HG03159 (cell line): ENCODE data around the gene SDR39U1.

Experiments used
- ATAC-seq: cut with Tn5 transposase; IDR thresholded peaks from one replicate; pipeline ENCODE4 v1.9.1; 2021; ENCODE audit warnings: mild to moderate bottlenecking, moderate library complexity; ENCODE audit not compliant: unreplicated experiment

SDR39U1 gene

GRCh38 chr14:24430143-24430681 is 12.4 kb downstream of the SDR39U1 start:
- peak; percentile 44 for ATAC-seq

DNA sequence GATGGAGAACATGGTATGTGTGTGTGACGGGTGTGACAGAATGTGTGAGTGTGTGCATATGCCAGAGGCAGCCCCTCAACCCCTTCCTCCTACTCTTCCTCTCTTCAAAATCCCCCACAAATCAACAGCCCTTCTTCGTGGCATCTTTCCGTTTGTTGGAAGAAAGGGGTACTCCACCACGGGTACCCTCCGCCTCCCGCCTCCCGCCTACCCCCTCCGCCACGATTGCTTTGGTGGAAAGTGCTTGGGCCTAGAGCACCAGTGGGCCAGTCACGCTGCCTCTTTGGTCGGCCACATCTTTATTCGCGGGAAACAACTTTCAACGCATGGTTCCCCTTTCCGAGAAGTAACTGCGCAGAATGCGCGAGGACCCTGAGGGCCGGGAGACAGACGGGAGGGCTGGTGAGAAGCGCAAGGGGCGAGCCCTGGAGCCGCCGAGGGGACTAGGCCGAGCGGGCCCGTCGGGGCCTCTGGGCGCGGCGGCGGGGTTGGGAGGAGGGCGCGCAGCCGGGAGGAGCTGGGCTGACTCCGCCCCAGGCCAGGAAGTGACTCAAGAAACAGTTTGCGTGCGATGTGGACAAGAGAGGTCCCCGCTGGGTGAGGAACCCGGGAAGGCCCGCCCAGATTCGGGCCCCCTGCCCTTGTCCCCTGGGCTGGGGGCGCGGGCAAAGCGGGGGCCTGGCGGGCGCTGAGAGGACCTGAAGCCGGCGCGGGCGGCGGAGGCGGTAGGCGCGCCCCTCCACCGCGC is 13.0 kb downstream of the SDR39U1 start, which contains the start of the genes CBLN3 and KHNYN:
Gene CBLN3, minus strand, starts transcription at position 274 of the 748 bp plus-strand sequence. CDS start 614 bp downstream, outside the sequence.
Gene KHNYN, plus strand, starts transcription at position 560 of the 748 bp plus-strand sequence. CDS start 777 bp downstream, outside the sequence.
- peak; percentile 75 for ATAC-seq

DNA sequence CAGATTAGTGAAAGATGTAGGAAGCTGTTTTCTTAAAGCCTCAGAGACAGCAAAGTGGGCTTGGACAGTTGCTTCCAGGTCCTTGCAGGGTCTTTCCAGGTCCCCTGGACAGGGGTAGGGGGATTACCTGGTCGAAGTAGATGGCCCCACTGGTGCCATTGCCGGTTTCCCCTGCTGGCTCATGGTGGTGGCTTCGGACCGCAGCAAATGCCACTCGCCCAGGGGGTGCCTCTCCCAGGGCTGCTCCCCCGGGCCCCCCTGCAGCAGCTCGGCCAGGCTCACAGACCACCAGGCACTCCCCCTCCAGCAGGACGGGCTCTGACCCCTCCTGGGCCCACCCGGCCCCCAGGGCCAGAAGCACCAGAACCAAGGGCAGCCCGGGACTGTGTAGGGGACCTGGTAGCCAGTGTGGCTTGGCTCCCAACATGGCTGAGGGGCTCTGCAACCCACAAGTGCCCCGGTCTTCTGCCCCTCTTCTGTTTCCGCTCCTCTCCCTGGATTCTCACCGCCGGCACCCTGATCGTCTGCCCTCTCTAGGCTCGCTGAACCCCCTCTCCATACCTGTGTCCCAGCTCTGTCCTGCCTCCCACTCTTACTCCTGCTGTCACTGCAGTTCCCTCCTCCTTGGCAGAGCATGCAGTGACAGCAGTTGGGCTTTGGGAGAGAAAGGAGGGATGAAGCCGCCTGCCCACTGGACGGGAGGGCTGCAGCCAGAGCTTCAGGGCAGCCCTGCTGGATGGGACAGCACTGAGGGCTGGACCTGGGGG is 13.8 kb downstream of the SDR39U1 start:
- no peak for ATAC-seq

DNA sequence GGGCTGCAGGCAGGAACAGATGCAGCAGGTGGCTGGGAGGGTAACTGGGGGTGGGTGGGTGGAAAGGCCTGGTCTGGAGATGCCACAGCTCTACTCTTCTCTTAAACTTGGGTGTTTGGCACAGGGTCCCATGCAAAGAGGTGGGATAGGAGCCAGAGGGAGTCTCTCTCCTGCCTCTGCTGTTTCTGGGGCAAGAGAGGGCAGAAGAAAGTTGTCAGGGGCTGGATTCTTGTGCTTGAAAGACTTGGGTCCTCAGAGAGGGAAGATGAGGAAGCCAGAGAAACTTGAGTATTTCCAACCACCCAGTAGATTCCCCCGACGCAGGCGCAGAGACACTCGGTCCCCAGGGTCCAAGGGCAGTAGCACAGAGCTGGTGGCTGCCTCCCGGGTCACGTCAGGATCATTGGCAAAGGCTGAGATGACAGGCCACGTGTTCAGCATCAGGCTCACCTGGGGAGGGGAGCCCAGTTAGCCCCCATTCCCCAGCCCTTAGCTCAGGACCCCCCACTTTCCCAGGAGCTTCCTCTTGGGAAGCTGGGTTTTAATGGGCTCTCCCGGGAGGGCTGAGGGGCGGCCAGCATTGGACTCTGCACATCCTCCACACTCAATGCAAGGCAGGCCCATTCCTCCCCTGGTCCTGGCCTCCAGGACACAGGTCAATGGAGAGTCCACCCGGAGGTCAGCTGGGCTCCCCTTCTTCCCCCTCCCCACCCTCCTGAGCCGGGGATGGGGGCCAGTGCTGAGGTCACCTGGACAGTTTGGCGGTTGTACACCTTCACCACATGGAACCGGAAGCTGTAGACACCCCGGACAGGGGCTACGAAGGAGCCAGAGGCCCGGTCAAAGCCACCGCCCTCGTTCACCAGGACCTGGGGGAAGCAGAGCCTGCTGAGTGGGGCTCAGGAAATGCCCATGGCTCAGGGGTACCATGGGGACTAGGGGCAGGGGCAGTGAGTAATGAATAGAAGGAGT is 14.8 kb downstream of the SDR39U1 start:
- ATAC-seq = no peak

DNA sequence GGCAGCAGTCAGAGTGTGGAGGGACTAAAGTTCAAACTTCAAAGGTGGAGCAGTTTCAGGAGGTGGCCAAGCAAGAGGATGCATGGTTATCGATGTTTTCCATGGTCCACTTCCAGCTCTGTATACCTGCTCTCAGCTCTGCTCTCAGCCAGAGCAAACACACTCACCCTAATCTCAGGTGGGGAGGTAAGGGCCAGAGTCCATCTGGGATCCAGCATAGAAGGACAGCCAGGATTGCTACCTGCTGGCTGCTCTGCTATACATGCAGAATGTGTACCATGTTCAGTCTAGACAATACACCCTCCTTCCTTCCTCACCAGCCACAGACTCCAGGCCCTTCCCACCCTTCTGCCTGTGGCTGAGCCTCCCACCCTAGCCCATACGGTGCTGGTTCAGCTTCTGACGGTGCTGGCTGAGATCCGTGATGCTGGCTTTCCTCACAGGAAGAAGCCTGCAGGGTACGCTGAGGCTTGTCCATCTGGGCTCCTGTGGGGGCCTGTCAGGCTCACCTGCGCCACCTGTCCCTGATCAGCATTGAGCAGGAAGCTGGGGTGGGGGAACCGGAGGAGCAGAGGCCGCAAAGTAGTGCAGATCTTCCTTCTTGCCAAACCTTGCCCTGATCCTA is 15.6 kb downstream of the SDR39U1 start:
- ATAC-seq = no peak

- no peak for ATAC-seq
Observed at GRCh38 chr14:24426150-24426911, 16.2 kb downstream of the SDR39U1 start.

GRCh38 chr14:24425704-24426103 is 16.9 kb downstream of the SDR39U1 start:
- ATAC-seq = no peak

- ATAC-seq = no peak
Observed at GRCh38 chr14:24422694-24423601, 19.6 kb downstream of the SDR39U1 start.

DNA sequence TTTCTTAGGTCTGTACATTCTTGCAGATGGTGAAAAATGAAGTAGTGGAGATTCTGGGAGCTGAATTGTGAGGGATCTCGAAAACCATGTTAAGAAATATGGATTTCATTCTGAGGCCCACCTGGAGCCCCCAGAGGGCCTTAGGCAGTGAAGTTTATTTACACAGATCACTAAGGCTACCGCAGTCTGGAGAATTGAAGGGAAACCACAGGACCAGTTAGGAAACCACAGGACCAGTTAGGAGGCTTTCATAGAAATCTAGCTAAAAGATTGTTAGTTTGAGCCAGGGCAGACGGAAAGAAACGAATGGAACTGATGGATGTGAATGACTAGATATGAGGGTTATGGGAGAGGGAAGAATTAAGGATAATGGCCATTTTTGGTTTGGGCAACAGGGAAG is 20.3 kb downstream of the SDR39U1 start:
- ATAC-seq = no peak

GRCh38 chr14:24418492-24418873 is 24.1 kb downstream of the SDR39U1 start:
- ATAC-seq = no peak

GRCh38 chr14:24417832-24418491 is 24.6 kb downstream of the SDR39U1 start:
- no peak for ATAC-seq

DNA sequence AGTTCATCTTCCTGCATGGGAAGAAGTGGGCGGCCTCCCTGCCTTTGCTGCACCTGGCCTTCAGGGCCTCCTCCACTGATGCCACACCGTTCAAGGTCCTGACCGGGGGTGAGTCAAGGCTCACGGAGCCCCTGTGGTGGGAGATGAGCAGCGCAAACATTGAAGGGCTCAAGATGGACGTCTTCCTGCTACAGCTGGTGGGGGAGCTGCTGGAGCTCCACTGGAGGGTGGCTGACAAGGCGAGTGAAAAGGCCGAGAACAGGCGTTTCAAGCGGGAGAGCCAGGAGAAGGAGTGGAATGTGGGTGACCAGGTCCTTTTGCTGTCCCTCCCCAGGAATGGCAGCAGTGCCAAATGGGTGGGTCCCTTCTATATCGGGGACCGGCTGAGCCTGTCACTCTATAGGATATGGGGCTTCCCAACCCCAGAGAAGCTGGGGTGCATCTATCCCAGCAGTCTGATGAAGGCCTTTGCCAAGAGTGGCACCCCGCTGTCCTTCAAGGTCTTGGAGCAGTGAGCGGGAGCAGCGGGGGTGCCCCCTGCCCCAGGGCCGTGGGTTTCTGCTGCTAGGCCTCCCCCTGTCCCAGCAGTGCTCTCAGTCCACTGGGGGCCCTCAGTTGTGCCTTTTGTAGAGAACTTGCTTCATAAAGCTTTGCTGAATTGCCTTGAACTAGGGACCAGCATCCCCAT is 25.5 kb downstream of the SDR39U1 start:
- ATAC-seq = no peak

GRCh38 chr14:24416254-24416931 is 26.2 kb downstream of the SDR39U1 start:
- ATAC-seq = no peak

GRCh38 chr14:24415421-24416253 is 26.9 kb downstream of the SDR39U1 start:
- ATAC-seq = no peak

DNA sequence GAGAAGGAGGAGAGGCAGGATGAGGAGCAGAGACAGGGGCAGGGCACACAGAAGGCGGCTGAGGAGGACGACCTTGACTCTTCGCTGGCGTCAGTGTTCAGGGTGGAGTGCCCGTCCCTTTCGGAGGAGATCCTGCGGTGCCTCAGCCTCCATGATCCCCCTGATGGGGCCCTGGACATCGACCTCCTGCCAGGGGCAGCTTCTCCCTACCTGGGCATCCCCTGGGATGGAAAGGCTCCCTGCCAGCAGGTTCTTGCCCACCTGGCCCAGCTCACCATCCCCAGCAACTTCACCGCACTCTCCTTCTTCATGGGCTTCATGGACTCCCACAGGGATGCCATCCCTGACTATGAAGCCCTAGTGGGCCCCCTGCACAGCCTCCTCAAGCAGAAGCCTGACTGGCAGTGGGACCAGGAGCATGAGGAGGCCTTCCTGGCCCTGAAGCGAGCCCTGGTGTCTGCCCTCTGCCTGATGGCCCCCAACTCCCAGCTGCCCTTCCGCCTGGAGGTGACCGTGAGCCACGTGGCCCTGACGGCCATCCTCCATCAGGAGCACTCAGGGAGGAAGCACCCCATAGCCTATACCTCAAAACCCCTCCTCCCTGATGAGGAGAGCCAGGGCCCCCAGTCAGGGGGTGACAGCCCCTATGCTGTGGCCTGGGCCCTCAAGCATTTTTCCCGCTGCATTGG is 27.7 kb downstream of the SDR39U1 start:
- ATAC-seq = no peak
